ENCODE results near the gene SPDYE6. TPM values are rescaled to one million over a fixed set of nuclear protein-coding genes. Genes with fewer than 3 reads are reported as not detected.

Gene SPDYE6
- total and polyA plus RNA-seq, 2 of the 4 experiments (the other 2 are of a cell fraction) = not detected

- no peak overlapping the region for H3K9ac ChIP-seq (ENCODE audit: low read depth, low read length)
- no peak overlapping the region for H2BK20ac ChIP-seq (ENCODE audit: low read depth, low read length)
- H2AK5ac ChIP-seq (ENCODE audit: low read depth, low read length) = no peak overlapping the region
- H3K79me1 ChIP-seq (ENCODE audit: low read depth in 1 of 2, low read length in 2 of 2) = no peaks in the 10 kb centered on the region
- H3K4me3 ChIP-seq (ENCODE audit: insufficient read depth, low read depth, low read length) = no peak overlapping the region
- H3K4me1 ChIP-seq (ENCODE audit: control insufficient read depth, insufficient read depth, low read length) = no peaks in the 10 kb centered on the region
- no peak overlapping the region for H2BK15ac ChIP-seq (ENCODE audit: low read depth, low read length)
- no peak overlapping the region for H3K27ac ChIP-seq (ENCODE audit: insufficient read depth, low read length)
- H4K91ac ChIP-seq (ENCODE audit: insufficient read depth, low read depth, low read length) = no peak overlapping the region
- H3K9me1 ChIP-seq (ENCODE audit: insufficient read depth, low read length) = no peaks in the 10 kb centered on the region
- no peak overlapping the region for H2AFZ ChIP-seq (replicated peaks; ENCODE audit: low read length, poor library complexity)
- no peak overlapping the region for H4K5ac ChIP-seq (ENCODE audit: low read depth, low read length)
- BruUV-seq (replicated peaks) = no TSS peak
- ChIA-PET CTCF (no interaction called here), POLR2A (ENCODE audit: unreplicated experiment) (no interaction called here)
- H3K27me3 ChIP-seq (ENCODE audit: control insufficient read depth, insufficient read depth, low read length) = peaks cover 4% of the 10 kb centered on the region; the same call in 1 of the 2 replicates
- intact Hi-C loops (cut with micrococcal nuclease) = no loop called here
- in situ Hi-C loops (cut with MboI; ENCODE audit: low sequenced_read_pairs) = no loop called here
- no peak overlapping the region for H2AK9ac ChIP-seq (replicated peaks; ENCODE audit: low read depth, low read length, poor library complexity)
- no peak overlapping the region for H3K4ac ChIP-seq (ENCODE audit: low read depth, low read length)
- 100% methylated on average over 4 of the region's 10 CpGs; no CpG with 5 or more reads in 1 of the 2 experiments for WGBS, 2 experiments (ENCODE audit: extremely low coverage in 2 of 2, insufficient read length in 1 of 2)
- DNase-seq (no peak), ATAC-seq (ENCODE audit: low read depth) (no peak)
- dilution Hi-C loops (cut with HindIII; ENCODE audit: low sequenced_read_pairs, unreplicated experiment) = no loop called here
- no peaks in the 10 kb centered on the region; the same call in 1 of the 2 replicates for H4K20me1 ChIP-seq (ENCODE audit: insufficient read depth, low read length)
- no peak for TF ChIP-seq POLR2A (IDR thresholded peaks at IDR 0.05; ENCODE audit: low read depth, low read length)
- TF ChIP-seq RFX5 (IDR thresholded peaks at IDR 0.05; ENCODE audit: low read depth, low read length) = no peak
- TF ChIP-seq MAFK (IDR thresholded peaks at IDR 0.05; ENCODE audit: low read depth, low read length) = no peak
- TF ChIP-seq RAD21 (IDR thresholded peaks at IDR 0.05; ENCODE audit: low read length) = no peak
- TF ChIP-seq CHD1 (IDR thresholded peaks at IDR 0.05; ENCODE audit: low read depth, low read length) = no peak
- no peak for TF ChIP-seq NFE2L2 (IDR thresholded peaks at IDR 0.05; ENCODE audit: low read depth, low read length)
- TF ChIP-seq USF2 (IDR thresholded peaks at IDR 0.05; ENCODE audit: low read depth, low read length) = no peak
- TF ChIP-seq SMC3 (IDR thresholded peaks at IDR 0.05; ENCODE audit: low read depth, low read length) = no peak
- no peak for TF ChIP-seq BHLHE40 (IDR thresholded peaks at IDR 0.05; ENCODE audit: low read depth, low read length)
- TF ChIP-seq MAZ (IDR thresholded peaks at IDR 0.05; ENCODE audit: borderline replicate concordance, low read depth, low read length) = no peak
- no peaks in the 10 kb centered on the region for H3K36me3 ChIP-seq (ENCODE audit: control insufficient read depth, insufficient read depth, low read length)
- H2BK120ac ChIP-seq (ENCODE audit: low read depth, low read length) = no peak overlapping the region
- H3K14ac ChIP-seq (replicated peaks; ENCODE audit: low read depth, low read length) = no peak overlapping the region
- no peak overlapping the region for H3K4me2 ChIP-seq (ENCODE audit: low read depth, low read length)
- H3K23ac ChIP-seq (ENCODE audit: low read depth, low read length) = no peak overlapping the region
- no peak overlapping the region for H3K18ac ChIP-seq (ENCODE audit: low read depth, low read length)
- no peak overlapping the region for H4K8ac ChIP-seq (ENCODE audit: low read depth in 2 of 2, low read length in 2 of 2)
- no peaks in the 10 kb centered on the region for H3K9me3 ChIP-seq (ENCODE audit: control insufficient read depth, insufficient read depth, low read length)
- no peak overlapping the region for H2BK5ac ChIP-seq (ENCODE audit: low read depth, low read length, poor library complexity, severe bottlenecking)
- no peak overlapping the region for H3K56ac ChIP-seq (ENCODE audit: extremely low read depth, insufficient read depth, low read length)
Measured at GRCh38 chr7:102297487-102298218, 58.6 kb downstream of the SPDYE6 start.

Measured in IMR-90 (cell line).